Right lobe of liver (tissue), 6 donors: ENCODE measurements around the gene MPHOSPH9. TPM values are rescaled to one million over a fixed set of nuclear protein-coding genes. Genes with fewer than 3 reads are reported as not detected.

ENCODE experiments used
- ATAC-seq, 4 donors: fragments of 200-7000 bp; cut with Tn5 transposase; one replicate each; pipeline ENCODE4 v1.9.1; 2020; ENCODE audit warnings: mild to moderate bottlenecking in 4 of 4, moderate library complexity in 4 of 4
- DNase-seq, 3 donors: peaks; one replicate each; pipeline ENCODE4 v3.0.0-alpha.2; 2020
- H3K27ac ChIP-seq, 3 donors: fragments of 200-600 bp; one replicate each; pipeline ENCODE4 v1.8.0; 2022
- H3K27me3 ChIP-seq, 2 donors: fragments of 200-600 bp; one replicate each; pipeline ENCODE4 v1.8.0; 2022
- H3K36me3 ChIP-seq, 4 donors: fragments of 200-600 bp; sonication (generic) in 1 of 4; one replicate each; pipeline versions ENCODE4 v1.5.1 to v1.8.0; 2017 to 2022; ENCODE audit warnings: control low read depth in 1 of 4
- H3K4me1 ChIP-seq, 4 donors: fragments of 200-600 bp; sonication (generic) in 1 of 4; one replicate each; pipeline versions ENCODE4 v1.5.1 to v1.8.0; 2017 to 2022; ENCODE audit warnings: control low read depth in 1 of 4
- H3K4me3 ChIP-seq, 3 donors: fragments of 200-600 bp; one replicate each; pipeline ENCODE4 v1.8.0; 2022
- H3K9me3 ChIP-seq, 4 donors: fragments of 200-600 bp; sonication (generic) in 1 of 4; one replicate each; pipeline versions ENCODE4 v1.5.1 to v1.8.0; 2017 to 2022; ENCODE audit warnings: control low read depth in 1 of 4
- CTCF ChIP-seq, 4 donors: fragments of 200-600 bp in 3 of 4; fragments of 450-650 bp in 1 of 4; IDR thresholded peaks; one replicate each; pipeline versions ENCODE4 v1.5.1 to v1.8.0; 2016 to 2022; ENCODE audit warnings: antibody characterized with exemption in 4 of 4, mild to moderate bottlenecking in 2 of 4
- POLR2A ChIP-seq: fragments of 450-650 bp; IDR thresholded peaks from one replicate; pipeline ENCODE4 v1.6.1; 2017; ENCODE audit warnings: antibody characterized with exemption, mild to moderate bottlenecking
- WGBS: methylation state at CpG from one replicate; pipeline ENCODE4 v1.1.6; 2018; ENCODE audit warnings: low coverage, low lambda C conversion rate; ENCODE audit not compliant: insufficient coverage; ENCODE audit errors: missing lambda C conversion rate; 5-methylcytosine and 5-hydroxymethylcytosine counted together
- intact Hi-C, 2 donors: fragments of 100-400 bp; cut with DNase I; formaldehyde crosslinking; loops; one replicate each; pipeline versions ENCODE4 v1.11.2 to v1.14.1; 2022
- total RNA-seq, 6 experiments: library from RNA; depleted of rRNA in 2 of 6; stranded (reverse); fragments of >200 nt in 2 of 6; fragmentation: NEBNext Ultra II Directional in 3 of 6; extraction: Animal tissue kit (Norgen Biotek cat#: 25700) in 3 of 6; gene quantifications; one replicate each; pipeline versions ENCODE4 v1.1.0 to v1.2.4, GENCODE V29; 2016 to 2023
- donor health status: DM: no; HTN: yes; CAD: no.
- donor health status: DM: no; HTN: no; CAD: no.
- donor health status: DM: no; HTN: no; CAD: no.
- donor health status: DM: no; HTN: yes; CAD: no.
- donor health status: DM: no; HTN: yes; CAD: no.

Gene MPHOSPH9
- total RNA-seq, 6 experiments from 2014 or later: 14.5 to 25.7 (median 19.1) TPM

- Histone ChIP-seq H3K27me3 (no peaks in the 10 kb centered on the region), H3K36me3 (peaks cover 0 to 31% (median 8%) of the 10 kb centered on the region in 4 donors), H3K4me1 (no peaks in the 10 kb centered on the region), H3K4me3 (no peak overlapping the region), H3K27ac (no peak overlapping the region), H3K9me3 (no peaks in the 10 kb centered on the region)
- DNase-seq (no peak), ATAC-seq (no peak)
- 89% methylated on average over 7 of the region's 7 CpGs for WGBS
- intact Hi-C loops: no loop called here
- TF ChIP-seq POLR2A (no peak), CTCF (IDR thresholded peaks at IDR 0.05) (no peak)
Observed at GRCh38 chr12:123200414-123200813, 32.5 kb downstream of the MPHOSPH9 start.

GRCh38 chr12:123199936-123200335 is 33.0 kb downstream of the MPHOSPH9 start:
- Histone ChIP-seq H3K4me3 (no peak overlapping the region), H3K9me3 (no peaks in the 10 kb centered on the region), H3K27me3 (no peaks in the 10 kb centered on the region), H3K27ac (no peak overlapping the region), H3K4me1 (no peaks in the 10 kb centered on the region), H3K36me3 (peaks cover 0 to 31% (median 8%) of the 10 kb centered on the region in 4 donors)
- intact Hi-C loops: no loop called here
- no peak for ATAC-seq
- 96% methylated on average over 3 of the region's 3 CpGs for WGBS
- TF ChIP-seq CTCF (IDR thresholded peaks at IDR 0.05) (no peak), POLR2A (no peak)
- no peak for DNase-seq

DNA sequence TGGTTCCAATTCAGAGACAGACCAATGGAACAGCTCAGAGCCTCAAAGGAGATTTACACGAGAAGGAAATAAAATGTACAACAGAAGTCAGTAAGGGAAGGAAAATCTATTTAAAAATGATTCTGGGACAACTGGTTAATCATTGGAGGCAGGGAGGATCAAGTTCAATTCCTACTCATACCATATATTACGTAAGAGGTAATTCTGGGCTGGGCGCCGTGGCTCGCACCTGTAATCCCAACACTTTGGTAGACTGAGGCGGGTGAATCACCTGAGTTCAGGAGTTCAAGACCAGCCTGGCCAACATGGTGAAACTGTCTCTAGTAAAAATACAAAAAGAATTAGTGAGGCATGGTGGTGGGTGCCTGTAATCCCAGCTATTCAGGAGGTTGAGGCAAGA is 45.3 kb downstream of the MPHOSPH9 start:
- H3K36me3 ChIP-seq: peaks cover 0 to 39% (median 6%) of the 10 kb centered on the region in 4 donors
- H3K4me1 ChIP-seq: no peaks in the 10 kb centered on the region
- DNase-seq: no peak
- H3K27ac ChIP-seq: no peak overlapping the region
- WGBS: 43% methylated on average over 6 of the region's 6 CpGs
- TF ChIP-seq POLR2A: no peak
- no peak for TF ChIP-seq CTCF (IDR thresholded peaks at IDR 0.05)
- no peak overlapping the region for H3K4me3 ChIP-seq
- intact Hi-C loops: no loop called here
- ATAC-seq: peak in 2 of 4 donors; percentile 54 to 58
- H3K9me3 ChIP-seq: no peaks in the 10 kb centered on the region
- no peaks in the 10 kb centered on the region for H3K27me3 ChIP-seq

GRCh38 chr12:123180171-123180570 is 52.8 kb downstream of the MPHOSPH9 start:
- no peak for DNase-seq
- H3K4me1 ChIP-seq: no peaks in the 10 kb centered on the region
- TF ChIP-seq POLR2A (no peak), CTCF (IDR thresholded peaks at IDR 0.05) (no peak)
- 96% methylated on average over 4 of the region's 4 CpGs for WGBS
- H3K9me3 ChIP-seq: no peaks in the 10 kb centered on the region
- H3K36me3 ChIP-seq: peaks cover 0 to 45% (median 5%) of the 10 kb centered on the region in 4 donors
- no peak overlapping the region for H3K4me3 ChIP-seq
- intact Hi-C loops: no loop called here
- ATAC-seq: no peak
- no peak overlapping the region for H3K27ac ChIP-seq
- H3K27me3 ChIP-seq: no peaks in the 10 kb centered on the region

- ATAC-seq (no peak), DNase-seq (no peak)
- TF ChIP-seq POLR2A (no peak), CTCF (IDR thresholded peaks at IDR 0.05) (no peak)
- peaks cover 0 to 12% (median 5%) of the 10 kb centered on the region in 4 donors for H3K4me1 ChIP-seq
- H3K36me3 ChIP-seq: peaks cover 0 to 13% (median 5%) of the 10 kb centered on the region in 4 donors
- 67% methylated on average over 5 of the region's 5 CpGs for WGBS
- no peak overlapping the region for H3K4me3 ChIP-seq
- H3K27me3 ChIP-seq: no peaks in the 10 kb centered on the region
- H3K9me3 ChIP-seq: no peaks in the 10 kb centered on the region
- intact Hi-C loops: no loop called here
- H3K27ac ChIP-seq: no peak overlapping the region
Observed at GRCh38 chr12:123171967-123172366, 61.0 kb downstream of the MPHOSPH9 start.
